IMR-90 (cell line): Measurements from ENCODE around the gene TDRD12. TPM values are rescaled to one million over a fixed set of nuclear protein-coding genes. Genes with fewer than 3 reads are reported as not detected.

ENCODE experiments used
- ATAC-seq: fragments of 200-7000 bp; cut with Tn5 transposase; 2 replicates; pipeline ENCODE4 v1.9.1; 2020; ENCODE audit warnings: low read depth, mild to moderate bottlenecking, moderate library complexity
- BruUV-seq: library from RNA; stranded (reverse); fragments of 400-500 nt; replicated peaks from 2 replicates; lab custom pipeline; 2021; lab: Mats Ljungman, UMichigan
- CTCF ChIA-PET: fragments of 300-600 bp; formaldehyde crosslinking; extraction: SDS; loops from one replicate; lab custom pipeline; 2021; ENCODE audit warnings: antibody characterized with exemption; lab: Yijun Ruan, JAX
- POLR2A ChIA-PET: fragments of 300-600 bp; sonication (Branson Sonifier 250); formaldehyde crosslinking; loops from one replicate; lab custom pipeline; 2022; ENCODE audit warnings: antibody characterized with exemption; ENCODE audit not compliant: unreplicated experiment; lab: Charles Lee
- DNase-seq: peaks from one replicate; pipeline ENCODE4 v3.0.0; 2013
- H2AFZ ChIP-seq: replicated peaks from 2 replicates; pipeline ENCODE3; 2013; ENCODE audit warnings: low read length, mild to moderate bottlenecking; ENCODE audit not compliant: poor library complexity
- H2AK5ac ChIP-seq: 2 replicates; pipeline ENCODE4 v1.6.1; 2013; ENCODE audit warnings: low read depth, low read length, inconsistent platforms
- H2AK9ac ChIP-seq: replicated peaks from 2 replicates; pipeline ENCODE3; 2013; ENCODE audit warnings: mild to moderate bottlenecking, low read depth, low read length, moderate library complexity; ENCODE audit not compliant: poor library complexity
- H2BK120ac ChIP-seq: 2 replicates; pipeline ENCODE4 v1.6.1; 2013; ENCODE audit warnings: low read depth, low read length, inconsistent platforms
- H2BK15ac ChIP-seq: 3 replicates; pipeline ENCODE4 v1.6.1; 2013; ENCODE audit warnings: low read depth, low read length, inconsistent platforms
- H2BK20ac ChIP-seq: 2 replicates; pipeline ENCODE4 v1.6.1; 2013; ENCODE audit warnings: low read depth, mild to moderate bottlenecking, inconsistent platforms, low read length, moderate library complexity
- H2BK5ac ChIP-seq: 2 replicates; pipeline ENCODE4 v1.6.1; 2013; ENCODE audit warnings: mild to moderate bottlenecking, low read depth, low read length, inconsistent platforms; ENCODE audit not compliant: poor library complexity, severe bottlenecking
- H3K14ac ChIP-seq: replicated peaks from 2 replicates; pipeline ENCODE4 v1.6.1; 2013; ENCODE audit warnings: low read depth, low read length, inconsistent platforms
- H3K18ac ChIP-seq: 2 replicates; pipeline ENCODE4 v1.6.1; 2013; ENCODE audit warnings: low read depth, low read length, control low read depth
- H3K23ac ChIP-seq: 2 replicates; pipeline ENCODE4 v1.6.1; 2013; ENCODE audit warnings: low read depth, low read length, inconsistent platforms
- H3K27ac ChIP-seq: 2 replicates; pipeline ENCODE4 v1.5.1; 2013; ENCODE audit warnings: mild to moderate bottlenecking, control low read depth, low read length; ENCODE audit not compliant: insufficient read depth
- H3K27me3 ChIP-seq: 2 replicates; pipeline ENCODE4 v1.6.1; 2013; ENCODE audit warnings: low read length; ENCODE audit not compliant: control insufficient read depth, insufficient read depth
- H3K36me3 ChIP-seq: 2 replicates; pipeline ENCODE4 v1.6.1; 2013; ENCODE audit warnings: low read length, mixed read lengths; ENCODE audit not compliant: control insufficient read depth, insufficient read depth
- H3K4ac ChIP-seq: 2 replicates; pipeline ENCODE4 v1.6.1; 2013; ENCODE audit warnings: low read depth, low read length, inconsistent platforms
- H3K4me1 ChIP-seq: 2 replicates; pipeline ENCODE4 v1.6.1; 2013; ENCODE audit warnings: low read length, mixed read lengths; ENCODE audit not compliant: control insufficient read depth, insufficient read depth
- H3K4me2 ChIP-seq: 2 replicates; pipeline ENCODE4 v1.6.1; 2013; ENCODE audit warnings: low read depth, mild to moderate bottlenecking, control low read depth, low read length, moderate library complexity
- H3K4me3 ChIP-seq: 2 replicates; pipeline ENCODE4 v1.5.1; 2013; ENCODE audit warnings: low read depth, mild to moderate bottlenecking, control low read depth, low read length, moderate library complexity; ENCODE audit not compliant: insufficient read depth
- H3K56ac ChIP-seq: 2 replicates; pipeline ENCODE4 v1.6.1; 2013; ENCODE audit warnings: low read length, inconsistent platforms; ENCODE audit not compliant: insufficient read depth; ENCODE audit errors: extremely low read depth
- H3K79me1 ChIP-seq, 2 experiments: 2 replicates each; pipeline ENCODE4 v1.6.1; 2013; ENCODE audit warnings: low read length in 2 of 2, inconsistent platforms in 1 of 2, low read depth in 1 of 2
- H3K9ac ChIP-seq: 2 replicates; pipeline ENCODE4 v1.6.1; 2013; ENCODE audit warnings: low read depth, low read length, control low read depth
- H3K9me1 ChIP-seq: 2 replicates; pipeline ENCODE4 v1.6.1; 2013; ENCODE audit warnings: low read length, inconsistent platforms; ENCODE audit not compliant: insufficient read depth
- H3K9me3 ChIP-seq: 2 replicates; pipeline ENCODE4 v1.6.1; 2013; ENCODE audit warnings: low read length; ENCODE audit not compliant: control insufficient read depth, insufficient read depth
- H4K20me1 ChIP-seq: 2 replicates; pipeline ENCODE4 v1.6.1; 2013; ENCODE audit warnings: low read length, inconsistent platforms; ENCODE audit not compliant: insufficient read depth
- H4K5ac ChIP-seq: 2 replicates; pipeline ENCODE4 v1.6.1; 2013; ENCODE audit warnings: mild to moderate bottlenecking, low read depth, low read length, control low read depth
- H4K8ac ChIP-seq, 2 experiments: 2 replicates each; pipeline ENCODE4 v1.6.1; 2013; ENCODE audit warnings: low read depth in 2 of 2, low read length in 2 of 2, control low read depth in 1 of 2, inconsistent platforms in 1 of 2
- H4K91ac ChIP-seq: 2 replicates; pipeline ENCODE4 v1.6.1; 2013; ENCODE audit warnings: low read depth, low read length, inconsistent platforms; ENCODE audit not compliant: insufficient read depth
- CEBPB ChIP-seq: IDR thresholded peaks from 2 replicates; pipeline ENCODE4 v1.6.1; 2012; ENCODE audit warnings: low read depth, low read length, improper control_type of control experiment
- MAZ ChIP-seq: IDR thresholded peaks from 2 replicates; pipeline ENCODE4 v1.6.1; 2012; ENCODE audit warnings: low read depth, mild to moderate bottlenecking, low read length, improper control_type of control experiment, moderate library complexity, borderline replicate concordance
- RAD21 ChIP-seq: IDR thresholded peaks from 2 replicates; pipeline ENCODE4 v1.6.1; 2012; ENCODE audit warnings: low read length, improper control_type of control experiment
- RCOR1 ChIP-seq: IDR thresholded peaks from 2 replicates; pipeline ENCODE4 v1.6.1; 2012; ENCODE audit warnings: mild to moderate bottlenecking, low read length, improper control_type of control experiment; ENCODE audit not compliant: insufficient replicate concordance
- SMC3 ChIP-seq: fragments of 150-350 bp; IDR thresholded peaks from 2 replicates; pipeline ENCODE4 v1.6.1; 2016; ENCODE audit warnings: low read depth, mild to moderate bottlenecking, antibody characterized with exemption, low read length, moderate library complexity
- WGBS, 2 experiments: methylation state at CpG; one replicate each; pipeline versions ENCODE4 v1.1.5 to v1.1.7; 2013; ENCODE audit warnings: missing lambda C conversion rate in 2 of 2; ENCODE audit not compliant: insufficient read length in 1 of 2; ENCODE audit errors: extremely low coverage in 2 of 2; 5-methylcytosine and 5-hydroxymethylcytosine counted together
- dilution Hi-C: fragments of 300-500 bp; cut with HindIII; formaldehyde crosslinking; loops from one replicate; pipeline ENCODE4 v1.14.3; 2018; ENCODE audit warnings: low sequenced_read_pairs; ENCODE audit not compliant: unreplicated experiment
- in situ Hi-C: fragments of 300-500 bp; cut with MboI; formaldehyde crosslinking; loops from 3 replicates; pipeline ENCODE4 v1.14.3; 2019; ENCODE audit warnings: low sequenced_read_pairs, inconsistent platforms, mixed read lengths
- intact Hi-C: fragments of 100-400 bp; cut with micrococcal nuclease; formaldehyde crosslinking; loops from 2 replicates; pipeline ENCODE4 v1.10.0; 2022
- polyA plus RNA-seq, 3 experiments: library from polyadenylated mRNA; depleted of rRNA; stranded (reverse); fragments of >200 nt; gene quantifications; 2 replicates each; pipeline ENCODE4 v1.2.3, GENCODE V29; 2012; ENCODE audit warnings: low replicate concordance in 1 of 3
- total RNA-seq: library from RNA; depleted of rRNA; stranded (reverse); fragments of >200 nt; gene quantifications from 2 replicates; pipeline ENCODE4 v1.2.3, GENCODE V29; 2012
- TF ChIP-seq, protein P1 (sequence below): fragments of 150-350 bp; IDR thresholded peaks from 2 replicates; pipeline ENCODE4 v1.6.1; 2017; ENCODE audit warnings: mild to moderate bottlenecking, antibody characterized with exemption, low read length, low read depth

TDRD12 gene
- total and polyA plus RNA-seq, 2 of the 4 experiments (the other 2 are of a cell fraction): under 0.01 to 0.07 TPM

DNA sequence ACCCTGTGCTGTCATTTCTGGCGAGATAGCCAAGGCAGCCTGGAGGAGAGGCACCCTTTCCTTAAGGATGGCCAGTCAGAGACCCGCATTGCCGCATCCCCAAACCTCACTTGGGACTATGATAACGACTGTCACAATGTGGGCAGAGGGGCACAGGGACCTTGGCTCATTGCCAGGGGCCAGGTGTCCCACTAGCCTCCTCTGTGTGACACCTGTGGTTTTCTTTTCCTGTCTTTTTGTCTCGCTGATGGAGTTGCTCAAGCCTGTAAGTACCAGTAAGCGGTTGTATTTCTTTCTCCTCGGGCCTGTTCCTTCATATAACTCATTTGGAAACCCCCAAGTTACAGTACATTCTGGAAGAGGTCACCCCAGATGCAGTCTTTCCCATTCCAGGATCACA is 59.5 kb downstream of the TDRD12 start:
- Histone ChIP-seq H3K18ac (no peak overlapping the region), H3K4me2 (no peak overlapping the region), H3K79me1 (no peaks in the 10 kb centered on the region), H2BK20ac (no peak overlapping the region), H3K4me3 (no peak overlapping the region), H3K9me3 (no peaks in the 10 kb centered on the region), H3K14ac (no peak overlapping the region), H3K36me3 (no peaks in the 10 kb centered on the region), H4K91ac (no peak overlapping the region), H4K20me1 (no peaks in the 10 kb centered on the region), H2AK5ac (no peak overlapping the region), H3K27me3 (no peaks in the 10 kb centered on the region), H4K5ac (no peak overlapping the region), H2BK120ac (no peak overlapping the region), H2AFZ (no peak overlapping the region), H3K4ac (no peak overlapping the region), H3K9me1 (no peaks in the 10 kb centered on the region), H2BK15ac (no peak overlapping the region), H4K8ac (no peak overlapping the region), H3K27ac (no peak overlapping the region), H3K9ac (no peak overlapping the region), H3K4me1 (no peaks in the 10 kb centered on the region), H2BK5ac (no peak overlapping the region), H3K23ac (no peak overlapping the region), H3K56ac (no peak overlapping the region), H2AK9ac (no peak overlapping the region)
- ChIA-PET CTCF (no interaction called here), POLR2A (no interaction called here)
- no TSS peak for BruUV-seq
- no peak for DNase-seq
- dilution Hi-C loops: no loop called here
- in situ Hi-C loops: no loop called here
- TF ChIP-seq SMC3 (no peak), RCOR1 (no peak), RAD21 (no peak), MAZ (no peak), CEBPB (no peak)
- TF ChIP-seq, protein P1, sequence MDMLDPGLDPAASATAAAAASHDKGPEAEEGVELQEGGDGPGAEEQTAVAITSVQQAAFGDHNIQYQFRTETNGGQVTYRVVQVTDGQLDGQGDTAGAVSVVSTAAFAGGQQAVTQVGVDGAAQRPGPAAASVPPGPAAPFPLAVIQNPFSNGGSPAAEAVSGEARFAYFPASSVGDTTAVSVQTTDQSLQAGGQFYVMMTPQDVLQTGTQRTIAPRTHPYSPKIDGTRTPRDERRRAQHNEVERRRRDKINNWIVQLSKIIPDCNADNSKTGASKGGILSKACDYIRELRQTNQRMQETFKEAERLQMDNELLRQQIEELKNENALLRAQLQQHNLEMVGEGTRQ: no peak
- 80% methylated on average over 4 of the region's 7 CpGs; no CpG with 5 or more reads in 1 of the 2 experiments for WGBS, 2 experiments
- intact Hi-C loops: no loop called here
- ATAC-seq: no peak
